HL-60 (cell line): ENCODE results near the gene ENKUR.

ENCODE experiments used
- CTCF ChIP-seq: IDR thresholded peaks from one replicate; pipeline ENCODE4 v1.5.1; 2011; ENCODE audit warnings: low read length, control low read depth, inconsistent platforms; ENCODE audit not compliant: insufficient read depth
- POLR2AphosphoS5 ChIP-seq: IDR thresholded peaks from 2 replicates; pipeline ENCODE4 v1.6.1; 2012; ENCODE audit warnings: low read depth
- REST ChIP-seq: IDR thresholded peaks from 2 replicates; pipeline ENCODE4 v1.6.1; 2012; ENCODE audit warnings: low read depth; ENCODE audit not compliant: insufficient replicate concordance

DNA sequence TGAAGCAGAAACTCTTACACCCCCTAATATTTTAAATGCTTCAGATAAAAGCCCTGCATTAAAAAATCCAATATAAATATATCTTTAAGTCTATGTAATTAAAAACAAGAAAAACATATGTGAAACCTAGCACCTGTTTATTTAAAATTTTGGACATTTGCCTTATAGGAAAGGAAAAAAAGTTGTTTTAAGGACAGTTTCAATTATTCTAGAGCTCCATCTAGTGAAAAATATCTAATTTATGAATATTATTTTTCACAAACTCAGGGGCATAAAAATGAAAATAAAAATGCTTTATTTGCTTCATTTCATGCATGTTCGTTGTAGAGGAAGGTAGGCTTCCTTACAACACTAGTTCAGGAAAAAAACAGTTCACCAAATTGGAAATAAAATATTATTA is 26.1 kb downstream of the ENKUR start:
- TF ChIP-seq REST (no peak), CTCF (no peak), POLR2AphosphoS5 (no peak)
